SK-N-SH (cell line): ENCODE measurements around the gene LMNB1. TPM values are rescaled to one million over a fixed set of nuclear protein-coding genes. Genes with fewer than 3 reads are reported as not detected.
"Not testable (repeated sequence)": the region's sequence is repeated elsewhere in the genome, so short reads cannot be mapped to it uniquely, and the experiment has no call there.

Source experiments
- CTCF ChIA-PET: fragments of 300-600, 350-600 bp; formaldehyde crosslinking; extraction: SDS; loops from one replicate; lab custom pipeline; 2021; lab: Yijun Ruan, JAX
- POLR2A ChIA-PET: fragments of 350-600 bp; sonication (Branson Sonifier 250); formaldehyde crosslinking; extraction: SDS; loops from one replicate; lab custom pipeline; 2020; ENCODE audit warnings: antibody characterized with exemption, inconsistent platforms; lab: Yijun Ruan, JAX
- DNase-seq: peaks from one replicate; pipeline ENCODE4 v3.0.0; 2012
- H2AFZ ChIP-seq: fragments of 200-600 bp; sonication (generic); 2 replicates; pipeline ENCODE4 v1.8.1; 2016; ENCODE audit warnings: antibody characterized with exemption, mild to moderate bottlenecking, low read depth
- H3F3A ChIP-seq: fragments of 200-600 bp; sonication (generic); replicated peaks from 2 replicates; pipeline ENCODE3; 2016; ENCODE audit warnings: antibody characterized with exemption, mild to moderate bottlenecking; ENCODE audit not compliant: insufficient read depth
- H3K27ac ChIP-seq, 2 experiments: fragments of 200-500 bp in 1 of 2; fragments of 200-600 bp in 1 of 2; sonication (Bioruptor generic) in 1 of 2; sonication (generic), shearing (Covaris generic) in 1 of 2; 2 replicates each; pipeline versions ENCODE4 v1.5.1 to v1.6.1; 2014 to 2016; ENCODE audit warnings: low read depth in 2 of 2, inconsistent platforms in 1 of 2, low read length in 1 of 2, mild to moderate bottlenecking in 1 of 2, mixed read lengths in 1 of 2
- H3K27me3 ChIP-seq: fragments of 200-600 bp; sonication (generic), shearing (Covaris generic); 2 replicates; pipeline ENCODE4 v1.6.1; 2016; ENCODE audit warnings: mixed run types; ENCODE audit not compliant: insufficient read depth
- H3K36me3 ChIP-seq, 2 experiments: fragments of 200-500 bp in 1 of 2; fragments of 200-600 bp in 1 of 2; sonication (Bioruptor generic) in 1 of 2; sonication (generic) in 1 of 2; replicated peaks in 1 of 2; 2 replicates each; pipeline versions ENCODE3 to v1.5.1; 2014 to 2016; ENCODE audit warnings: low read length in 1 of 2, mild to moderate bottlenecking in 1 of 2; ENCODE audit not compliant: insufficient read depth in 2 of 2, control insufficient read depth in 1 of 2
- H3K4me1 ChIP-seq, 2 experiments: fragments of 200-500 bp in 1 of 2; fragments of 200-600 bp in 1 of 2; sonication (Bioruptor generic) in 1 of 2; sonication (generic), shearing (Covaris generic) in 1 of 2; 2 replicates each; pipeline versions ENCODE4 v1.5.1 to v1.6.1; 2014 to 2016; ENCODE audit warnings: low read depth in 1 of 2, low read length in 1 of 2, mixed run types in 1 of 2; ENCODE audit not compliant: insufficient read depth in 2 of 2, control insufficient read depth in 1 of 2
- H3K4me2 ChIP-seq: fragments of 200-600 bp; sonication (generic), shearing (Covaris generic); 2 replicates; pipeline ENCODE4 v1.6.1; 2017; ENCODE audit warnings: mixed run types
- H3K4me3 ChIP-seq, 2 experiments: fragments of 200-500 bp in 1 of 2; fragments of 200-600 bp in 1 of 2; sonication (Bioruptor generic) in 1 of 2; sonication (generic), shearing (Covaris generic) in 1 of 2; 2 replicates each; pipeline versions ENCODE4 v1.5.1 to v1.8.1; 2014 to 2016; ENCODE audit warnings: low read depth in 2 of 2, inconsistent platforms in 1 of 2, low read length in 1 of 2, mild to moderate bottlenecking in 1 of 2, mixed read lengths in 1 of 2, moderate library complexity in 1 of 2
- H3K79me2 ChIP-seq: fragments of 200-600 bp; sonication (generic); 2 replicates; pipeline ENCODE4 v1.8.1; 2017; ENCODE audit warnings: mild to moderate bottlenecking; ENCODE audit not compliant: insufficient read depth
- H3K9ac ChIP-seq: fragments of 200-600 bp; sonication (generic); 2 replicates; pipeline ENCODE4 v1.6.1; 2017; ENCODE audit warnings: mixed run types
- H3K9me2 ChIP-seq: fragments of 200-600 bp; sonication (generic); 2 replicates; pipeline ENCODE4 v1.6.1; 2017; ENCODE audit warnings: mixed run types
- H3K9me3 ChIP-seq: fragments of 200-600 bp; sonication (generic); 2 replicates; pipeline ENCODE4 v1.6.1; 2017; ENCODE audit warnings: mixed run types, mild to moderate bottlenecking, moderate library complexity
- H4K20me1 ChIP-seq: fragments of 200-600 bp; sonication (generic); 2 replicates; pipeline ENCODE4 v1.6.1; 2017; ENCODE audit warnings: mild to moderate bottlenecking, mixed run types; ENCODE audit not compliant: insufficient read depth
- GABPA ChIP-seq: IDR thresholded peaks from 2 replicates; pipeline ENCODE4 v1.4.0; 2012; ENCODE audit warnings: low read depth, mild to moderate bottlenecking
- SMC3 ChIP-seq: IDR thresholded peaks from 2 replicates; pipeline ENCODE4 v1.6.1; 2012; ENCODE audit warnings: low read depth, low read length, improper control_type of control experiment
- WGBS: methylation state at CpG from one replicate; pipeline ENCODE4 v1.1.6; 2017; ENCODE audit warnings: low lambda C conversion rate; 5-methylcytosine and 5-hydroxymethylcytosine counted together
- polyA plus RNA-seq, 3 experiments: library from polyadenylated mRNA; depleted of rRNA; stranded (reverse); fragments of >200 nt; gene quantifications; 2 replicates each; pipeline ENCODE4 v1.2.3, GENCODE V29; 2012
- TF ChIP-seq, protein P1 (sequence below): fragments of 150-350 bp; IDR thresholded peaks from 2 replicates; pipeline ENCODE4 v1.6.1; 2017; ENCODE audit warnings: antibody characterized with exemption, low read length, low read depth, borderline replicate concordance
- TF ChIP-seq, protein P2 (sequence below): fragments of 150-350 bp; IDR thresholded peaks from 2 replicates; pipeline ENCODE4 v1.6.1; 2016; ENCODE audit warnings: mild to moderate bottlenecking, low read depth, low read length

The LMNB1 gene
- polyA plus RNA-seq, 1 of the 3 experiments (the other 2 are of a cell fraction) = 34.9 TPM

DNA sequence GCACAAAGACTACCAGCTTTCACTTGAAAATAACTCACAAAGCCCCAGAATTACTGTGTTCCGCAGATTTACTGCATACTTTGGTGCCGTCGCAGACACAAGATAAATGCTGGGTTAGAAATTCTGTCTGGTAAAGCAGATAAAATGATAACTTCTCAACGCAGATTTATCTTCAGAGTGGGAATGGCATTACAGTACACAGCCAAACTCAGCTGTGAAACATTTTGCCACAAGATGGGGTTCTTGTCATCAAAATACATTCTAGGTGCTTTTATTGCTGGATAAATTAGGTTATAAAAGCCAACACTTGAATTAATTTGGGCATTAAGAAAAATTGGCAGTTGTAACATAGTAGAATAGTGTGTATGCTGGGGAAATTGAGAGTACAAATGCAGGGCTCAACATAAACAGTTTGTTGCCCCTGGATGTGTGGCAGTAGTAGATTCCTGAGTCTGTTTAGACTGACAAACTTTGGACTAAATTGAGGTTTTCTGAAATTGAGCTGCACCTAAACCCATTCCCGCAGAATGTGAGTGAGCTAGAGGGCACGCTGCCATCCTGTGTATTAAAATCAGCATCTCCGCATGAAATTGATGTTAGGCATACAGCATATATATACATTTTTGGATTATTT is 61.1 kb downstream of the LMNB1 start (continued):
- TF ChIP-seq, protein P1, sequence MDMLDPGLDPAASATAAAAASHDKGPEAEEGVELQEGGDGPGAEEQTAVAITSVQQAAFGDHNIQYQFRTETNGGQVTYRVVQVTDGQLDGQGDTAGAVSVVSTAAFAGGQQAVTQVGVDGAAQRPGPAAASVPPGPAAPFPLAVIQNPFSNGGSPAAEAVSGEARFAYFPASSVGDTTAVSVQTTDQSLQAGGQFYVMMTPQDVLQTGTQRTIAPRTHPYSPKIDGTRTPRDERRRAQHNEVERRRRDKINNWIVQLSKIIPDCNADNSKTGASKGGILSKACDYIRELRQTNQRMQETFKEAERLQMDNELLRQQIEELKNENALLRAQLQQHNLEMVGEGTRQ = no peak
- TF ChIP-seq, protein P2, sequence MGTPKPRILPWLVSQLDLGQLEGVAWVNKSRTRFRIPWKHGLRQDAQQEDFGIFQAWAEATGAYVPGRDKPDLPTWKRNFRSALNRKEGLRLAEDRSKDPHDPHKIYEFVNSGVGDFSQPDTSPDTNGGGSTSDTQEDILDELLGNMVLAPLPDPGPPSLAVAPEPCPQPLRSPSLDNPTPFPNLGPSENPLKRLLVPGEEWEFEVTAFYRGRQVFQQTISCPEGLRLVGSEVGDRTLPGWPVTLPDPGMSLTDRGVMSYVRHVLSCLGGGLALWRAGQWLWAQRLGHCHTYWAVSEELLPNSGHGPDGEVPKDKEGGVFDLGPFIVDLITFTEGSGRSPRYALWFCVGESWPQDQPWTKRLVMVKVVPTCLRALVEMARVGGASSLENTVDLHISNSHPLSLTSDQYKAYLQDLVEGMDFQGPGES = no peak
- TF ChIP-seq SMC3 (peak; percentile 48), GABPA (no peak)
- TF ChIP-seq, all 33 proteins: peak for 4

DNA sequence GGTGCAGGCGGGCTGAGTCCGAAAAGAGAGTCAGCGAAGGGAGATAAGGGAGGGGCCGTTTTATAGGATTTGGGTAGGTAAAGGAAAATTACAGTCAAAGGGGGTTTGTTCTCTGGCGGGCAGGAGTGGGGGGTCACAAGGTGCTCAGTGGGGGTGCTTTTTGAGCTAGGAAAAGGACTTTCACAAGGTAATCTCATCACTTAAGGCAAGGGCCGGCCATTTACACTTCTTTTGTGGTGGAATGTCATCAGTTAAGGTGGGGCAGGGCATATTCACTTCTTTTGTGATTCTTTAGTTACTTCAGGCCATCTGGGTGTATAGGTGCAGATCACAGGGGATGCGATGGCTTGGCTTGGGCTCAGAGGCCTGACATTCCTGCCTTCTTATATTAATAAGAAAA is 62.5 kb downstream of the LMNB1 start:
- not testable (repeated sequence) for H3K4me2 ChIP-seq
- WGBS = 93% methylated on average over 7 of the region's 7 CpGs

DNA sequence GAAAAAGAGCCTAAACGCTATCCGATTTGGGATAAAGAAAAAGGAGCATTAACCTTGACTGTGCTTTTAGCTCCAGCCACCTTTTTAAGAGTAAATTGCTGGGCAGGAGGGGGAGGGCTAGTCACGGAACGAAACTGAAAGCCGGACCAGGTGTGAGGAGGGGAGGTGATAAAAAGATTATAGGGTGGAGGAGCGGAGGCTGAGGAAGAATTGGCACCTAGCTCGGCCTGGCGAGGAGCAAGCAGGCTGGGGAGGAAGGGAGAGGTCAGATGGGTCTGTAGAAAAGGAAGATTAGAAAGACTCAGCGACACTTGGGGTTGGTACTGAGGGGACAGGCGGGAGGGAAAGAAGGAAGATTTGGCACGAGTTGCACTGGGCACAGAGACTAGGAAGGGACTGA is 66.4 kb downstream of the LMNB1 start:
- CTCF ChIA-PET, H3K9me3 ChIP-seq, H3K79me2 ChIP-seq, H3K4me2 ChIP-seq, H3K27me3 ChIP-seq, H3K36me3 ChIP-seq, H3K4me3 ChIP-seq, H3K27ac ChIP-seq, POLR2A ChIA-PET, H3K9ac ChIP-seq, H3K9me2 ChIP-seq, H2AFZ ChIP-seq, DNase-seq, H3F3A ChIP-seq, H4K20me1 ChIP-seq: not testable (repeated sequence)
- WGBS = 95% methylated on average over 11 of the region's 11 CpGs
- H3K4me1 ChIP-seq = peaks cover 0 to 21% of the 10 kb centered on the region in 2 experiments; a peak in 3 of 4 replicates

More for the DNA sequence above, 62.5 kb downstream of the LMNB1 start:
- H4K20me1 ChIP-seq, DNase-seq, H3K9me2 ChIP-seq, H3K9ac ChIP-seq, H3K4me3 ChIP-seq, H3K4me1 ChIP-seq, H3K79me2 ChIP-seq, H3K9me3 ChIP-seq, H3K27ac ChIP-seq, H2AFZ ChIP-seq, POLR2A ChIA-PET, CTCF ChIA-PET, H3K27me3 ChIP-seq: not testable (repeated sequence)
- Histone ChIP-seq H3K36me3 (peaks cover 22 to 27% of the 10 kb centered on the region in 2 experiments), H3F3A (peaks cover 14% of the 10 kb centered on the region)

DNA sequence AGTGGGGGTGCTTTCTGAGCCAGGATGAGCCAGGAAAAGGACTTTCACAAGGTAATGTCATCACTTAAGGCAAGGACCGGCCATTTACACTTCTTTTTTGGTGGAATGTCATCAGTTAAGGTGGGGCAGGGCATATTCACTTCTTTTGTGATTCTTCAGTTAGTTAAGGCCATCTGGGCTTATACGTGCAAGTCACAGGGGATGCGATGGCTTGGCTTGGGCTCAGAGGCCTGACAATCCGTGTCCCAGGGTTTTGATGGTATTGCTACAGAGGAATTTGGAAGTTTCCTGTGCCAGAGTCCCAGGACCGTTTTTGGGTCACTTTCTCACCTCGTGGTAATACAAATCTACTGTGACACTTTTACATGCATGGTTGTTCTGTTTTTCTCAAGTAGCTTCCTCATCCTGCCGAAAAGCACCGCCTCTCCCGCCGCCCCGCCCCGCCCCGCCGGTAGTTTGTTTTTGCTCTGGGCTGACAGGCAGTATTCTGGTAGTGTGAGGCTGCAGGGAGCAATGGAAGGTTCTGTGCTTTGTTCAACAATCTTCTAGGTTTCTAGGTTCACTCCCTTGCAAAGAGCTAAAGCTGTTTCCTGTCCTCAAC is 68.6 kb downstream of the LMNB1 start:
- H3K4me2 ChIP-seq, H3K36me3 ChIP-seq, POLR2A ChIA-PET, H3K9me3 ChIP-seq, H3F3A ChIP-seq, DNase-seq, H3K79me2 ChIP-seq, H3K4me3 ChIP-seq, H3K9me2 ChIP-seq, H3K27me3 ChIP-seq, H4K20me1 ChIP-seq, H2AFZ ChIP-seq, H3K9ac ChIP-seq: not testable (repeated sequence)
- Histone ChIP-seq H3K4me1 (peaks cover 0 to 22% of the 10 kb centered on the region in 2 experiments; a peak in 3 of 4 replicates), H3K27ac (peak overlapping the region in 1 of 2 experiments; percentile 77; a peak in 2 of 4 replicates)
- CTCF ChIA-PET = interaction anchor here (0.9 to 1.2 kb wide), 3 partner anchors 75 to 213 kb away, joined by 3 read pairs; no protein-coding TSS in a partner anchor
- WGBS = 87% methylated on average over 10 of the region's 14 CpGs
